LoVo (cell line): ENCODE data around the gene TMIGD3.

ENCODE experiments used
- DNase-seq: peaks from one replicate; pipeline ENCODE4 v3.0.0-alpha.2; 2016; ENCODE audit warnings: low spot score

TMIGD3 gene

GRCh38 chr1:111446967-111447892 lies 56.2 kb downstream of the TMIGD3 start:
- DNase-seq: no peak

DNA sequence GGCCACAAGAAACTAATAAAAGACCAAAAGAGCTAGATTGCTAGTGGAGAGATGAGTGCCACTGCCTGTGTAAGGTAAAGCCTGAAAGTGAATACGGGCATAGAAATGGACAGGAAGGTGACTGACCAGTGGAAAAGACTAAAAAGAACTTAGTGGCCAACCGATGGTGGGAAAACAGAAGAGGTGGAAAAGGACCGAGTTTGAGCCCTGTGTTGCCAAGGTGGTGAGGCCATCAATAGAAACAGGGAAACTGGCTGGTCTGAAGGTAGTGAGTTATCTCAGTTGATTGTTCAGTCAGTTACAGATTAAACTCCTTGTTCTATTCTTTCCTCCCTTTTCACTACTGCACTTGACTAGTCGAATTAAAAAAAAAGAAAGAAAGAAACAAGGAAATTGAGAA lies 56.9 kb downstream of the TMIGD3 start:
- DNase-seq: no peak

- no peak for DNase-seq
Observed at GRCh38 chr1:111444031-111444430, 59.4 kb downstream of the TMIGD3 start.

DNA sequence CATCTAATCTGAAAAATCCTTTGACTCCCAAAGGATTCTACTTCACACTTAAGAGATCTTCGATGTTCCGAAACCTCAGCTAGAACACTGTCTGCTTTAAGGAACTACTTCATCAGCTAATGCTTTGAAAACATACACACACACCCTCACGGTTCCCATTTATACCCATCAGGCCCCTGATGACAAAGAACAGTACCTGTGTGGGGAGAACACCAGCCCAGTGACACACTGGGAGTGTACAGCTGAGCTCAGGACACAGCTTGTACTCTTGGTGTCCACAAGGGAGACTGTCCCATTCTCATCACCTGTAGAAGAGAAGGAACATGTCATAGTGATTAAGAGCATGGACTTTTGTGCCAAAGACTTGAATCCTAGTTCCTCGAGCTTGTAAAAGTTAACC lies 61.0 kb downstream of the TMIGD3 start:
- no peak for DNase-seq

DNA sequence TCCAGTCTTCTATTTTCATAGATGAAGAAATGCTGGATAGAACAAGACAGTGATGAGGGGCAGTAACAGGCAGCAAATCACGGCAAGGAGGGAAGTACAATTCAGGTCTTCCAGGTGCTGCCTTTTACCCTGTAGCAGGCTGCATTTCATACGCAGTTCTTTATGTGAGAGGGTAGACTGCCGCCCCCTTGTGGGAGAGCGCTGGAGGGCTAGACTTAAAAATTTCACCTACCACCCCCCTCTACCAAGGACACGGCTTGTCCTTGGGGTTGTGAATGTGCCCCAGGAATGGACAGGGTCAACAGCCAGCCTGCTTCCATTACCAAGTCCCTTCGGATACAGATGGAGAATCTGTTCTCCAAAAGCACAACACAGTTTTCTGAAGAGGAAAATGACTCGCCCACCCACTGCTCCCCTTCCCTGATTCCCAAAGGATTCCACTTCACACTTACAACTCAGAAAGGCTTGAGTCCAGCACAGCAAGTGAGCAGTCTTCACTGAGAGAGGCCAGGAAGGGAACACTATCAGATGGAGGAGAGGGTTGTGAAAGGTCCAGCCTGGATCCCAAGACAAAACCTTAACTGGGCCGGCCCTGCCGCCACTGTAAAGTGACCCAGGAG lies 61.8 kb downstream of the TMIGD3 start:
- no peak for DNase-seq

- no peak for DNase-seq
Observed at GRCh38 chr1:111439461-111440351, 63.7 kb downstream of the TMIGD3 start.

DNA sequence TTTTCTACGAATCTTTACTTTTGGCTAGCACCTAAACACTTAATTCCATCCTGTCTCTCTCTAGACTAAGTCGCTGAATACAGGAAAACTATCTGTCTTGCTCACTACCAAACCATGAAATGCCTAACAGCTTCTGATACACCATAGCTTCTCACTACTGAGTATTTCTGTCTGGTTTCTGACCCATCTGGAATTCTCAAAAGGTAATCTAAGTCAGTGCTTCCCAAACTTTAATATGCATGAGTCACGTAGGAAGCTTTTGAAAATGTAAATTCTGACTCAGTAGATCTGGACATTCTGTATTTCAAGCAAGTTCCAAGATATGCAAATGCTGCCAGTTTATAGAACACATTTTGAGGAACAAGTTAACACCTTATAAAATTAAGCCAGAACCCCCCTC lies 66.7 kb downstream of the TMIGD3 start:
- no peak for DNase-seq
